ENCODE measurements around the gene SECTM1. TPM values are rescaled to one million over a fixed set of nuclear protein-coding genes. Genes with fewer than 3 reads are reported as not detected.

The SECTM1 gene
- total RNA-seq, 1 donor from 2014 or later, result not detected

DNA sequence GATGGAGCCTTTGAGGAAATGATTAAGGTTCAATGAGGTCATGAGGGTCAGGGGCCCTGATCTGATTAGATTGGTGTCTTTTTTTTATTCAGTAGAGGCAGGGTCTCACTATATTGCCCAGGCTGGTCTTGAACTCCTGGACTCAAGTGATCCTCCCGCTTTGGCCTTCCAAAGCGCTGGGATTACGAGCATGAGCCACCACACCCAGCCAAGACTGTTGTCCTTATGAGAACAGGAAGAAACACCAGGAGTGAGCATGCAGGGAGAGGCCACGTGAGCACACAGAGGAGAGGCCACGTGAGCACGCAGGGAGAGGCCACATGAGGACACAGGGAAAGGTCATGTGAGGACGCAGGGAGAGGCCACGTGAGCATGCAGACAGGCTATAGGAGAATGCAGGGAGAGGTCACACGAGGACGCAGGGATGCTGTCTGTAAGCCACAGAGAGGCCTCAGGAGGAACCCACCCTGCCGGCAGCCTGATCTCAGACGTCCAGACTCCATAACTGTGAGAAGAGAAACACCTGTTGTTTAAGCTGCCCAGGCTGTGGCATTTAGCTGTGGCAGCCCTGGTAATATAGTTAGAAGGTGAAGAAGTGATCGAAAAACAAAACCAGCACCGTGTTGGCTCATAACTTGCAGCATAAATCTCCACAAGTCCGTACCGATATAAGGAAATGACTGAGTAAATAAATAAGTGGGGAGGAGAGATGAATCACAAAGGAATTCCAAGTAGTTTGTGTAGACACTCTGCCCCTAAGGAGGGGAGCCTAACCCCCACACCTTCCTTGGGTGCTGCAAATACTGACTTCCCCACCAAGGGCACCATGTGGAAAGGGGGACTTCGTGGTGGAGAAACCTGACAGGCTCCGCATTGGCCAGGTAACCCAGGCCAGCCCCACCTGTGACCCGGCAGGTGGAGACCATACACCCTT, 45.4 kb downstream of the SECTM1 start:
- no peak for TF ChIP-seq CTCF (IDR thresholded peaks at IDR 0.05)
- DNase-seq (no peak), ATAC-seq (ENCODE audit: low read depth) (no peak)
- CTCF ChIA-PET, result no interaction called here
- no peak overlapping the region for H3K27ac Mint-ChIP-seq
- intact Hi-C loops (cut with micrococcal nuclease), result no loop called here
- H3K9me3 Mint-ChIP-seq, result no peaks in the 10 kb centered on the region
- H3K4me1 Mint-ChIP-seq, result peaks cover 18% of the 10 kb centered on the region
- no peak overlapping the region for H3K4me3 Mint-ChIP-seq
- peaks cover 4% of the 10 kb centered on the region for H3K36me3 Mint-ChIP-seq (ENCODE audit: low read depth)
- H3K27me3 Mint-ChIP-seq, result no peaks in the 10 kb centered on the region
- POLR2A ChIA-PET, result interaction anchor here (1.2 kb wide), 1 partner anchor 9 kb away, joined by 9 read pairs; no protein-coding TSS in a partner anchor

DNA sequence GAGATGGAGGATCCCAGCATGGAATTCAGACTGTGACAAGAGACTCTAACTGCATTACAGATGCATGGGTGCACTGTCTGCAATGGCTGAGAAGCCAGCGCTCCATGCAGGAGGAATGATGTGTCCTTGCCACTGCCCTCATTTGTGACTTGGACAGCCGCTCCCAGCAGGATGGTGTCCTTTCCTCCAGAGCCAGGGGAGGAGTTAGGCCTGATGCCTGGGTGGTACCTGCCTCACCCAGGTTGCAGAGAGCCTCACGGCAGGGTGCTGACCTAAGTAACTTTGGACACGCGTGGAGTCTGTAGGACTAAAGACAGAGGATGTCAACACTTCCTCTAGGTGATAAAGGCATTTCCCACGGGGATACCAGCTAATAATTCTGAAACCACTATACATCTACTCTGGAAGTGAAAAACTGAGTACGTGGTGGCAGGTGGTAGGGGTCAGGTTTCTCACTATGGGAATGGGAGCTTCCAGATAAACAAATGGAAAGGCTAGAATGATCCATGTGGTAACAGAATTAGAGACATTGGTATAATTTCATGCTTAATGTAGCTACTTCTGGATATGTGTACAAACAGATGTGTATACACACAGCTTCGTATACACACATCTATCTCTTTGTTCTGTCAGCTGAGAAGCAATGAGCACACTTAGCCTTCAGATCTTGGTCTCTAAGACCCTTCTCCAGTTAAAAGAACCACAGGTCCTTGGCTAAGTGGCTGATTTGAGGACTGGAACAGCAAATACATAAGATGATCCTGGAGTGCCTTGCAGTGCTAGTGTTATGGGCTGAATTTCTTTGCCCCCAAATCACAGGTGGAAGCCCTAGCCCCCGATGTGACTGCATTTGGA, 46.3 kb downstream of the SECTM1 start:
- DNase-seq (no peak), ATAC-seq (ENCODE audit: low read depth) (peak; percentile 58)
- Mint-ChIP-seq H3K36me3 (ENCODE audit: low read depth) (no peaks in the 10 kb centered on the region), H3K9me3 (no peaks in the 10 kb centered on the region), H3K4me1 (peaks cover 13% of the 10 kb centered on the region), H3K27me3 (no peaks in the 10 kb centered on the region), H3K4me3 (no peak overlapping the region), H3K27ac (no peak overlapping the region)
- ChIA-PET POLR2A (interaction anchor here (1.2 kb wide), 1 partner anchor 10 kb away, joined by 9 read pairs; no protein-coding TSS in a partner anchor), CTCF (no interaction called here)
- intact Hi-C loops (cut with micrococcal nuclease), result no loop called here
- no peak for TF ChIP-seq CTCF (IDR thresholded peaks at IDR 0.05)

DNA sequence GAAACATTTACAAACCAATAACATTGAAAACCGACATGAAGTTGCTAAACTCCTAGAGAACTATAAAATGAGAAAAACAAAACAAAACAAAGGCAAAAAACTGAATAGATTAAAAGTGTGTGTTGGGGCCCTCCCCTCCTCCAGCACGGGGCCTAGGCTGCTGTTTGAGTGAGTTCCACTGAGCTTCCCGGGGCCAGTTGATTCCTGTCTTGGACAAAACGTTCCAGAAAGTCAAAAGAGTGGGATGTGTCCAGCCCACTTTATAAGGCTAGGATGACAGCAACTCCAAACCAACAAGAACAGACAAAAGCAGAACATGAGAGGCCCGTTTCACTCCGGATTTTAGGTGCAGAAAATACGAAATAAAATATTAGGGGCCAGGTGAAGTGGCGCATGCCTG, 48.4 kb downstream of the SECTM1 start:
- ATAC-seq (ENCODE audit: low read depth) (no peak), DNase-seq (no peak)
- intact Hi-C loops (cut with micrococcal nuclease), result no loop called here
- no peak for TF ChIP-seq CTCF (IDR thresholded peaks at IDR 0.05)
- H3K27me3 Mint-ChIP-seq, result no peaks in the 10 kb centered on the region
- peaks cover 6% of the 10 kb centered on the region for H3K4me1 Mint-ChIP-seq
- ChIA-PET POLR2A (interaction anchor here (1.7 to 3.3 kb wide), 3 partner anchors 7 to 12 kb away, joined by 6 to 19 read pairs (median 15); partner anchors contain the start of gene CSNK1D), CTCF (no interaction called here)
- no peaks in the 10 kb centered on the region for H3K36me3 Mint-ChIP-seq (ENCODE audit: low read depth)
- H3K4me3 Mint-ChIP-seq, result no peak overlapping the region
- H3K9me3 Mint-ChIP-seq, result no peaks in the 10 kb centered on the region
- H3K27ac Mint-ChIP-seq, result no peak overlapping the region

DNA sequence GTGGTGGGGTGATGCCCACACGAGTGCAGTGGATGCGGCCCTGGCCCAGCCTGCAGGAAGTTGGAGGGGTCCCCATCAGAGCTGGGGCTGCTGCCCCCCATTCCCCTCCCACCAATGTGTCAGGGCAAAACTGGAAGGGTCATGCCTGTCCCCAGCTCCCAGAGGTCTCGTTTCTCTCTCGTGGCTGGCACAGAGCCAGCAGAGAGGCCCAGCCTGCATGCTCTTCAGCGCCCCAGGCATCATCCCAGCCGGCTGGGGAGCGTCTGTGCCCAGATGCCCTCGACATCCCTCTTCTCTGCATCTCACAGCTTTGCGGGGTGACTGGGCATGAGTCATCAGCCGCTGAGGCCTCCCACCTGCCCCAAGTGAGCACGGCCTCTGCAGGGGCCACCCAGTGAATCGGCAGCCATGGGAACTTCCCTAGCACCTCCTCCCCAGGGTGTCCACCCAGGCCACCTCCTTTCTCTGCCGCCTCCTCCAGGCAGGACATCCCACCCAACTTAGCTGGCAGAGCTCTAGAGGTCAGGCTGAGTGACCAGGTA, 50.3 kb downstream of the SECTM1 start:
- CTCF ChIA-PET, result no interaction called here
- no peak overlapping the region for H3K4me3 Mint-ChIP-seq
- intact Hi-C loops (cut with micrococcal nuclease), result no loop called here
- H3K36me3 Mint-ChIP-seq (ENCODE audit: low read depth), result no peaks in the 10 kb centered on the region
- H3K27me3 Mint-ChIP-seq, result peaks cover 2% of the 10 kb centered on the region
- H3K27ac Mint-ChIP-seq, result no peak overlapping the region
- no peak for DNase-seq
- TF ChIP-seq CTCF (IDR thresholded peaks at IDR 0.05), result no peak
- peaks cover 8% of the 10 kb centered on the region for H3K4me1 Mint-ChIP-seq
- H3K9me3 Mint-ChIP-seq, result no peaks in the 10 kb centered on the region
- no peak for ATAC-seq (ENCODE audit: low read depth)
- POLR2A ChIA-PET, result interaction anchor here (1.9 to 3.3 kb wide), 2 partner anchors 9 to 14 kb away, joined by 15 to 19 read pairs; no protein-coding TSS in a partner anchor

Measured in activated B cell treated with CpG ODN at 0.5 μM for 24 hours (primary cell).